HG03469 (cell line): Measurements from ENCODE around the gene NUDT10.
"Not testable (repeated sequence)": the region's sequence is repeated elsewhere in the genome, so short reads cannot be mapped to it uniquely, and the experiment has no call there.

ENCODE experiments used
- ATAC-seq: cut with Tn5 transposase; IDR thresholded peaks from one replicate; pipeline ENCODE4 v1.9.1; 2021; ENCODE audit warnings: mild to moderate bottlenecking, moderate library complexity, moderate number of reproducible peaks; ENCODE audit not compliant: unreplicated experiment

NUDT10 gene

DNA sequence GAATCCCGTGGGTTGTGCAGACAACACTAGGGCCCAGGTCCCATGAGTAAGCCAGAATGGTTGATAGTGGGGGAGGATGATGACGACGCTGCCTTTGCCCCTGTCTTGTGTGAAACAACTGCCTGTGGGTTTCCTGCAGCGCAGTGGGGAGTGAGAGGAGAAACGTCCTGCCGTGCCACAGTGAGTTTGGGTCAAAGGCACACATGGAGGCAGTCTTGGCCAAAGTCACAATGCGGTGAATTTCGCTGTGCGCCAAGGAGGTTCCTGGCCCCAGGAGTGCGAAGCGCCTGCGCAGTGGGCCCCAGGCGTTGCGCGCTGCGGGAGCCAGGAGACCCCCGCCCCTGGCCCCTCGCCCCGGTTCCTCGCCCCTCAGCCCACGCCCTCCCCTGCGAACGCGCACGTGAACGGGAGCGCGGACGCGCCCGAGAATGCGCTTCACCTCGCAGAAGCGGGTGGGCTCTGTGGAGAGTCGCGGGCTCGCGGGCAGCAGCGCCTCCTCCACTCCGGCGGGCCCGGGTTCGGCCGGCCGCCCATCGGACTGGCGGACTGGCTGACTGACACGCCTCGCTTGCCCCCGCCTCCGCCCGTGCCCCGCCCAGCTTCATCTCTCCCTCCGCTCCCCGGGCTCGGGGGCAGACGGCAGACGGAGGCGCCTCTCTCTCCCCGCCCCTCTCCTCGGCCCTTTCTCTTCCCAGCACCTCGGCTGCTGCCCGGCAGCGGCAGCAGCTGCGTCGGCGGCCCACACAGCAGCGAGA lies at the start of gene NUDT10:
TSS of gene NUDT10 (plus strand) at position 635 of the 755 bp plus-strand sequence. CDS start 144 bp downstream, outside the sequence.
- no peak for ATAC-seq

DNA sequence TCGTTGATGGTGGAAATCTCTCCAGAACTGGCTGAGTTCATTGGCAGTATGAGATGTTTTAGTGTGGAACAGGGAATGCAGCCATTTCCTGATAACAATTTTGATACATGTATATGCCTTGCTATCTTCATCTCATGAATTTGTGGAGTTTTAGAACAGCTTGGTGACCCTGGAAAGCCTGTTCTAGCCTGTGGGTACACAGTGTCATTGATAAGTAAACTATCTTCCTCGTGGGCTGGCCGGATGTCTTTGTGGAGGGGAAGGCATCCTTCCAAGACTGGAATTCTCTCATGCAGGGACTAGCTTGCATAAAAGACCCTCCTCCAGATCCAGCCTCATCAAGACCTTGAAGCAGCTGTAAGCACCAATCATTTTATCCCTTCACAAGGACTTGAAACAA lies 40.2 kb upstream of the NUDT10 start:
- no peak for ATAC-seq

DNA sequence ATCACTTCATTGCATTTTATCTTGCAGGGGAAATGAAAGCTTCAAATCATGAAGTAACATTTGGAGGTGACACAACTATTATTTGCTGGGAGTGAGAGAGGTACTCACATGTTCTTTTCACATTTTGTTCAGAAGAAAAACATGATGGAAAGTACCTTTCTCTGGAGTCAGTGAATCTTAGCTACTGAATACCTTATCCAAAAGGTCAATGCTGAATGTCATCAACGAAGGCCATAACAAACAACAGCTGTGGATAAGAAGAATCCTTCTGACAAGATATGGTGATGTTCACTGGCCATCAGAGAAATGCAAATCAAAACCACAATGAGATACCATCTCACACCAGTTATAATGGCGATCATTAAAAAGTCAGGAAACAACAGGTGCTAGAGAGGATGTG lies 36.5 kb upstream of the NUDT10 start:
- ATAC-seq, result no peak

DNA sequence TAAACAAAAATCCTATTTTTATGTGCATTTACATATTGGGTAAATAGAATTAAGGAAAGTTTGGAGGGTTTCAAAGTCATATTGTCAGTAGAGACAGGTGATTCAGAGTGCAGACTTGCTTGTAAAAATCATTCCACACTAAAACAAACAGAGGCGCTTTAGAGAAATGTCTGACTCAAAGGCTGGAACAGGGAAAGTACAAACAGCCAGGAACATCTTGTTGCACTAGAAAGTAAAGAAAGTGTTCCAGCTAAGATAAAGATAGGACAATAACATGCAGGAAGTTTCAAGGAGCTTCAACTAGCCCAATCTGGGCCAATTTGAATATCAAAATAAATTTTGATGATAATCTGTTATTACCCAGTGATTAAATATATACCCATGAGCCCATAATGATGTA lies 16.4 kb upstream of the NUDT10 start:
- ATAC-seq, result no peak

DNA sequence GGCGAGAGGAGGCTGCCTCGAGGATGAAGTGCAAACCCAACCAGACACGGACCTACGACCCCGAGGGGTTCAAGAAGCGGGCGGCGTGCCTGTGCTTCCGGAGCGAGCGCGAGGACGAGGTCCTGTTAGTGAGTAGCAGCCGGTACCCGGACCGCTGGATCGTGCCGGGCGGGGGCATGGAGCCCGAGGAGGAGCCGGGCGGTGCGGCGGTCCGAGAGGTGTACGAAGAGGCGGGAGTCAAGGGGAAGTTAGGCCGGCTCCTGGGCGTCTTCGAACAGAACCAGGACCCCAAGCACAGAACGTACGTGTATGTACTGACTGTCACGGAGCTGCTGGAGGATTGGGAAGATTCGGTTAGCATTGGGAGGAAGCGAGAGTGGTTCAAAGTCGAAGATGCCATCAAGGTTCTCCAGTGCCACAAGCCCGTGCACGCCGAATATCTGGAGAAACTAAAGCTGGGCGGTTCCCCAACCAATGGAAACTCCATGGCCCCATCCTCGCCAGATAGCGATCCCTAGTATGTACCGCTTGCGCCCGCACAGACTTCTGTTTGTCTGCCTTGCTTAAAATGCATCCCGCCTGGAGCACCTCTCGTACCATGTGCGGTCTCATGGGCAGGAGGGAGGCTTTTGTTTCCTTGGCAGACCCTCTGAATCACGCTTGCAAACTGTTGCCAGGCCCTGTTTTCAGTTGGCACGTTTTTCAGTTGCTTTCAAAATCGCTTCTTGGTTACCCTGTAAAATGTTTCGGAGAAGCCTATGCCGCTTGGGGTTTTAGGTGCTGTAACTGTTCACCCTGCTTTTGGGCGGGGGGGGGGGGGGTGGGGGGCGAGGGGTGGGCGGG lies 542 bp downstream of the NUDT10 start:
- ATAC-seq, result not testable (repeated sequence)

DNA sequence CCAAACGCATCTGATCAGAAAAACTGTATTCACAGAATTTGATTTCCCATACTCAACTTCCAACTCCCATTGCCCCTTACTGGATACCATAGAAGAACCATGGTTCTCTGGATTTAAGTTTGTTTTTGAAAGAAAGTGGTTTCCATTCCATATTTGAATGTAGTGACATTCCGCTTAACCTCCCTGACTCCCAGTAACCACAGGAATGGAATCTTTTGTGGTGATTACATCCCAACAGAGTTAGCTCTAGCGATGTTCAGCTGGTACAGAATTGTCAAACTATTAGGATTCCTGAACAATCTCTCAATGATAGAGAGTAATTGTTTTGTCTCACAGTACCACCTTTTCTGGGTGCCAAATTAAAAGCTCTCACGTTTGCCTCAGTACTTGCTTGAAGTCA lies 1.7 kb downstream of the NUDT10 start:
- no peak for ATAC-seq

DNA sequence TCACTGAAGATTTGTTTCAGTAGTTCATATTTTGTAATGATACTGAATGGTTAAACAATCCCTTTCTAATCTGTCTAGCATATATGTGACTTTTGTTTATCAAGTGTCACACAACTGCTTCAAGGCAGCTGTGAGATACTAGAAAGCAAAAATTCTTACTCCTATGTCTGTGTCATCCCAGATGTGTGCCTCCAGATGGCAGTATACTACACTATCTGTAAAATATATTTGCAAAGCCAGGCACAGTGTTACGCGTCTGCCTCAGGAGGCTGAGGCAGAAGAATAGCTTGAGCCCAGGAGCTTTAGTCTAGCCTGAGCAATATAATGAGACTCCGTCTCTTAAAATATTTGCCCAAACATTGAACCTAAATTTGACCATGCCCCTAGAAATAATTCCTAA lies 4.0 kb downstream of the NUDT10 start:
- no peak for ATAC-seq

DNA sequence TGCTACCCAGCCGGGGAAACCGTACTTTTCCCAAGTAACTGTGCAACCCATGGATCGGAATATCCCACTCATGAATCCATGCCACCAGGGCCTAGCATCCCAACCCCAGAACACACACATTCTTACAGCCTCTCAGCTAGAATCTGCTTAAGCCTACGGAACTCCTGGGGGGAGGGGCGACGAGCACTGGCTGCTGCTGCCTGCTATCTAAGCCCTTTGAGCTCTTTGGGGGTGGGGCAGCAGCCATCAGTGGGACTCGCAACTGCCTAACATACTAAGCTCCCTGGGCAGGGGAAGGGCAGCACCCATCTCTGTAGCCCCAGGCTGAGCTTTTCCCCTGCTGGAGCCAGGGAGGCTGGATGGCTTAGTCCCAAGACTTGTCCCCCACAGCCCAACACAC lies 28.6 kb downstream of the NUDT10 start:
- no peak for ATAC-seq

DNA sequence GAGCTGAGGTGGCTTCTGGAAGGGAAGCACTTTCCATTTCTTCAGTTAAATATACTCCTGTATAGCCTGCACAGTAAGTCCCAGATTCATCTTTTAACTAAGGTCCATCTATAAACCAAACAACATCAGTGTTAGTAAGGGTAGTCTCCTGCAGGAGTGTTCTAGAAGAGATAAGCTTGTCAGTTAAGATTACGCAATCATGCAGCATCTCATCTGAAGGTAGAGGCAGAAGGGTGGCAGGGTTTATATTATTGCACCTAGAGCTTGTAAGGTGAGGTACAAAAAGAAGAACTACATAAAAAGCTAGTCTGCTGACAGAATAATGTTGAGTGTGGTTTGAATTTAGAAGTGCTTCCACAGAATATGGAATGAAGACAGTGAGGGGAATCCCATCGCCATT lies 44.0 kb downstream of the NUDT10 start:
- ATAC-seq, result no peak
